A673 (cell line): ENCODE results near the gene CISD1. TPM values are rescaled to one million over a fixed set of nuclear protein-coding genes. Genes with fewer than 3 reads are reported as not detected.

Source experiments
- BruUV-seq: library from RNA; stranded (reverse); fragments of 400-500 nt; replicated peaks from 2 replicates; lab custom pipeline; 2021; lab: Mats Ljungman, UMichigan
- CTCF ChIA-PET: fragments of 300-600 bp; sonication (Branson Sonifier 250); formaldehyde crosslinking; loops from one replicate; lab custom pipeline; 2022; ENCODE audit warnings: antibody characterized with exemption; lab: Charles Lee
- POLR2A ChIA-PET: fragments of 300-600 bp; sonication (Branson Sonifier 250); formaldehyde crosslinking; loops from one replicate; lab custom pipeline; 2022; ENCODE audit warnings: antibody characterized with exemption; ENCODE audit not compliant: low non-redundant PET; lab: Charles Lee
- DNase-seq: peaks from one replicate; pipeline ENCODE4 v3.0.0-alpha.2; 2015; ENCODE audit warnings: low spot score
- H3K27ac ChIP-seq: fragments of 200-600 bp; sonication (generic); 2 replicates; pipeline ENCODE4 v1.5.1; 2016; ENCODE audit warnings: mixed run types, low read depth, mild to moderate bottlenecking, mixed read lengths, antibody characterized with exemption, low read length; ENCODE audit not compliant: poor library complexity, severe bottlenecking
- H3K27me3 ChIP-seq: fragments of 200-600 bp; sonication (generic); replicated peaks from 2 replicates; pipeline ENCODE4 v1.6.1; 2017; ENCODE audit warnings: mixed run types, low read depth, mild to moderate bottlenecking, mixed read lengths, antibody characterized with exemption, low read length; ENCODE audit not compliant: insufficient read depth, poor library complexity
- H3K36me3 ChIP-seq: fragments of 200-600 bp; sonication (generic); 2 replicates; pipeline ENCODE4 v1.6.1; 2016; ENCODE audit warnings: mixed run types, mild to moderate bottlenecking, mixed read lengths, antibody characterized with exemption, low read length; ENCODE audit not compliant: insufficient read depth, poor library complexity, severe bottlenecking
- H3K4me1 ChIP-seq: fragments of 200-600 bp; sonication (generic); 2 replicates; pipeline ENCODE4 v1.6.1; 2017; ENCODE audit warnings: mixed run types, mild to moderate bottlenecking, mixed read lengths, antibody characterized with exemption, low read length; ENCODE audit not compliant: insufficient read depth, poor library complexity, severe bottlenecking
- H3K4me3 ChIP-seq: fragments of 200-600 bp; sonication (generic); 2 replicates; pipeline ENCODE4 v1.5.1; 2016; ENCODE audit warnings: low read depth, mixed run types, mild to moderate bottlenecking, mixed read lengths, low read length; ENCODE audit not compliant: poor library complexity, severe bottlenecking
- H3K9me3 ChIP-seq: fragments of 200-600 bp; sonication (generic); 2 replicates; pipeline ENCODE4 v1.6.1; 2016; ENCODE audit warnings: mixed run types, low read depth, mild to moderate bottlenecking, mixed read lengths, antibody characterized with exemption, low read length; ENCODE audit not compliant: poor library complexity, severe bottlenecking
- CTCF ChIP-seq: fragments of 300-800, 200-600 bp; sonication (generic); conservative IDR thresholded peaks from 2 replicates; pipeline ENCODE4 v1.5.1; 2017; ENCODE audit warnings: low read depth, mild to moderate bottlenecking, antibody characterized with exemption, low read length, moderate library complexity, mixed read lengths
- EZH2 ChIP-seq: fragments of 200-600 bp; sonication (generic); IDR thresholded peaks from 2 replicates; pipeline ENCODE4 v1.6.1; 2017; ENCODE audit warnings: borderline replicate concordance, low read depth, mild to moderate bottlenecking, mixed read lengths, antibody characterized with exemption, low read length; ENCODE audit not compliant: poor library complexity, severe bottlenecking
- intact Hi-C: fragments of 100-400 bp; cut with micrococcal nuclease; formaldehyde crosslinking; loops from one replicate; pipeline ENCODE4 v1.10.0; 2022; ENCODE audit not compliant: unreplicated experiment
- total RNA-seq: library from RNA; stranded (reverse); gene quantifications from 2 replicates; pipeline ENCODE4 v1.2.3, GENCODE V29; 2021

The CISD1 gene
- total RNA-seq, 1 experiment from 2014 or later, result 64.5 TPM

GRCh38 chr10:58331646-58332045, 62.7 kb downstream of the CISD1 start:
- intact Hi-C loops, result no loop called here
- BruUV-seq, result no TSS peak
- POLR2A ChIA-PET, result no interaction called here

DNA sequence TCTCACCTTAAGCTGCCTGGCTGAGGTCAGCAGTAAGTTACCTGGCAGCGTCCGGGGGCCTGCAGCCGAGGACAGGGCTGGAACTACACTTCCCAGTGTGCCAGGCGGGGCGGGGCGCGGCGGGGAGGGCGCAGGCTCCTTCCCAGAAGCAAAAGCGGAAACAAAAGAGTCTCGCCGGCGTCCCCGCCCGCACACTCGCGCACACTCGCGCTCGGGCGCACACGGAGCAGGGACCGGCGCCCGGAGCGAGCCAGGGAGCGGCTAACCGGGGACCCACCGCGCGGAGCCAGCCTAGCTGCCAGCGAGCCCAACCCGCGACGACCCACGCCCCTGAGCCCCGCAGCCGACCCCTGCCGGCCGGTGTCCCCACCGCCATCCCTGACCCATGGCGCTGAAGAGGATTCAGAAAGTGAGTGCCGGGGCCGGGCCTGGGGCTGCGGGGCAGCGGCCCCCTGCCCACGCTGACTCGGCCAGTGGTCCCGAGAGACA, 65.9 kb downstream of the CISD1 start, which contains the start of gene UBE2D1:
UBE2D1 (plus strand) TSS at position 190 of the 489 bp plus-strand sequence; CDS start at position 386, 196 bp downstream.
- Histone ChIP-seq H3K27me3 (no peaks in the 10 kb centered on the region), H3K27ac (peak within 1 kb of the TSS; percentile 87), H3K4me1 (peaks cover 10% of the 10 kb centered on the region), H3K36me3 (no peaks in the 10 kb centered on the region), H3K4me3 (peak within 1 kb of the TSS; percentile 100), H3K9me3 (no peaks in the 10 kb centered on the region)
- DNase-seq, result peak; percentile 88
- BruUV-seq, result no TSS peak
- CTCF ChIA-PET, result no interaction called here
- intact Hi-C loops, result loop anchor here (5.0 kb wide), 1 partner anchor 47 kb away; no protein-coding TSS in a partner anchor
- POLR2A ChIA-PET, result no interaction called here
- TF ChIP-seq CTCF, result no peak
- no peak for TF ChIP-seq EZH2

More at GRCh38 chr10:58331646-58332045, 62.7 kb downstream of the CISD1 start:
- no peak for DNase-seq
- CTCF ChIA-PET, result no interaction called here
- Histone ChIP-seq H3K4me1 (peaks cover 10% of the 10 kb centered on the region), H3K36me3 (no peaks in the 10 kb centered on the region), H3K4me3 (no peak overlapping the region), H3K27me3 (no peaks in the 10 kb centered on the region), H3K9me3 (no peaks in the 10 kb centered on the region), H3K27ac (no peak overlapping the region)
- TF ChIP-seq EZH2, result no peak

DNA sequence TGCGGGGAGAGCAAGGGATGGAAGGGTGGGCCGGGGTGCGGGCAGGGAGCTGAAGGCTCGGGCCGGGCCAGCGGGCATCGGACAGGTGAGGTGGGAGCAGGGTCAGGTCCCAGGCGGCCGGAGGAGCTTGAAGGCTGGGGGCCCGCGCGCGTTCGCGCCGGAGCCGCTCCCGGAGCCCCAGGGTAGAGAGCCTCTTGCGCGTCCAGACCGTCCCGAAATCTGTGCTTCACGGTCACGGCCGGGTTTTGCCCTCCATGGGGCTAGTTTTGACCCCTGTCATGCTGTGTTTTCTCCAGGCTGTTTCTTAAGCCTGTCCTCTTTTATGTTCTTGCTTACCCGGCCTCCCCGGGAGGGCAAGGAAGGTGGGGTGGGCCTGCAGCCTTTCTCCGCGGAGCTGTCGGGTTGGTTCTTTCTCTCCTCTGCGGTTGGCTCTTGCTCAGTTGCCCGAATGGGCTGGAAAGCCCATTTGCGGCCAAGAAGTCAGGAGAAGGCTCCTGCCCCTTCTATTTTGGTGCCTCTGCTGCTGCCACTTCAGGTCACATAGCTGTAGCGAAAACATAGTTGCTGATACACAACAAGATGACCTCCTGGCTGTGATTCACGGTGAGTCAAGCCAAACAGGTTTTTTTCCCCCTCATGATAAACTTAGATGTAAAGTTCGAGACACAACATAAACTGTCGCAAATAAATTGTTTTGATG, 66.5 kb downstream of the CISD1 start:
- POLR2A ChIA-PET, result no interaction called here
- BruUV-seq, result no TSS peak
- H3K9me3 ChIP-seq, result no peaks in the 10 kb centered on the region
- no peaks in the 10 kb centered on the region for H3K36me3 ChIP-seq
- intact Hi-C loops, result loop anchor here (5.0 kb wide), 1 partner anchor 47 kb away; no protein-coding TSS in a partner anchor
- H3K27me3 ChIP-seq, result no peaks in the 10 kb centered on the region
- no peak for DNase-seq
- peaks cover 15% of the 10 kb centered on the region for H3K4me1 ChIP-seq
- peak overlapping the region; percentile 100 for H3K4me3 ChIP-seq
- H3K27ac ChIP-seq, result peak overlapping the region; percentile 87
- no peak for TF ChIP-seq EZH2
- no peak for TF ChIP-seq CTCF
- CTCF ChIA-PET, result no interaction called here
